ENCODE data around the gene PDXK. TPM values are rescaled to one million over a fixed set of nuclear protein-coding genes. Genes with fewer than 3 reads are reported as not detected.

PDXK gene
- total RNA-seq, 2 donors from 2014 or later: 33.7 to 68.9 TPM

- 86 to 98% methylated on average over 5 to 14 of the region's 19 CpGs for WGBS, 2 donors
- Histone ChIP-seq H3K27ac (no peak overlapping the region), H3K4me1 (no peaks in the 10 kb centered on the region), H3K36me3 (replicated peaks in 1 of 2; ENCODE audit: insufficient read depth in 1 of 2, low read depth in 2 of 2) (peaks cover 18 to 41% of the 10 kb centered on the region in 2 donors), H3K9me3 (no peaks in the 10 kb centered on the region), H3K4me3 (no peak overlapping the region), H3K27me3 (no peaks in the 10 kb centered on the region)
- TF ChIP-seq CTCF (IDR thresholded peaks at IDR 0.05) (no peak), POLR2A (IDR thresholded peaks at IDR 0.05) (no peak)
- DNase-seq (no peak), ATAC-seq (no peak)
- intact Hi-C loops (cut with DNase I): no loop called here
These were observed 80.4 kb downstream of the PDXK start for GRCh38 chr21:43799301-43799840.

- intact Hi-C loops (cut with DNase I): no loop called here
- Histone ChIP-seq H3K4me3 (no peak overlapping the region), H3K9me3 (no peaks in the 10 kb centered on the region), H3K27me3 (no peaks in the 10 kb centered on the region), H3K27ac (no peak overlapping the region), H3K36me3 (replicated peaks in 1 of 2; ENCODE audit: insufficient read depth in 1 of 2, low read depth in 2 of 2) (peaks cover 18 to 37% of the 10 kb centered on the region in 2 donors), H3K4me1 (no peaks in the 10 kb centered on the region)
- TF ChIP-seq CTCF (IDR thresholded peaks at IDR 0.05): no peak
- TF ChIP-seq POLR2A (IDR thresholded peaks at IDR 0.05): no peak
- DNase-seq (no peak), ATAC-seq (no peak)
- 92 to 95% methylated on average over 11 to 17 of the region's 17 CpGs for WGBS, 2 donors
These were observed 81.2 kb downstream of the PDXK start for GRCh38 chr21:43800124-43800523.

GRCh38 chr21:43800566-43800965 is 81.6 kb downstream of the PDXK start:
- Histone ChIP-seq H3K4me1 (no peaks in the 10 kb centered on the region), H3K27ac (no peak overlapping the region), H3K36me3 (replicated peaks in 1 of 2; ENCODE audit: insufficient read depth in 1 of 2, low read depth in 2 of 2) (peaks cover 18 to 36% of the 10 kb centered on the region in 2 donors), H3K9me3 (no peaks in the 10 kb centered on the region), H3K27me3 (no peaks in the 10 kb centered on the region), H3K4me3 (no peak overlapping the region)
- 84 to 94% methylated on average over 13 to 14 of the region's 14 CpGs for WGBS, 2 donors
- no peak for TF ChIP-seq POLR2A (IDR thresholded peaks at IDR 0.05)
- TF ChIP-seq CTCF (IDR thresholded peaks at IDR 0.05): no peak
- intact Hi-C loops (cut with DNase I): no loop called here
- ATAC-seq (no peak), DNase-seq (no peak)

GRCh38 chr21:43801006-43801783 is 82.3 kb downstream of the PDXK start:
- whole genome bisulfite sequencing, 2 donors: 93 to 95% methylated on average over 41 to 42 of the region's 42 CpGs
- intact Hi-C loops (cut with DNase I): no loop called here
- Histone ChIP-seq H3K27ac (no peak overlapping the region), H3K27me3 (no peaks in the 10 kb centered on the region), H3K9me3 (no peaks in the 10 kb centered on the region), H3K4me1 (no peaks in the 10 kb centered on the region), H3K4me3 (no peak overlapping the region), H3K36me3 (replicated peaks in 1 of 2; ENCODE audit: insufficient read depth in 1 of 2, low read depth in 2 of 2) (peaks cover 18 to 34% of the 10 kb centered on the region in 2 donors)
- no peak for TF ChIP-seq CTCF (IDR thresholded peaks at IDR 0.05)
- TF ChIP-seq POLR2A (IDR thresholded peaks at IDR 0.05): no peak
- DNase-seq (no peak), ATAC-seq (no peak)

Measured in body of pancreas (tissue), 4 donors.